Endothelial cell of umbilical vein (primary cell): ENCODE data around the gene MTCH2. TPM values are rescaled to one million over a fixed set of nuclear protein-coding genes. Genes with fewer than 3 reads are reported as not detected.

ENCODE experiments used
- BruUV-seq: library from RNA; stranded (reverse); fragments of 400-500 nt; replicated peaks from 2 replicates; lab custom pipeline; 2021; lab: Mats Ljungman, UMichigan
- CTCF ChIA-PET: fragments of 300-600, 350-600 bp; sonication (Branson Sonifier 250); formaldehyde crosslinking; loops from one replicate; lab custom pipeline; 2021; ENCODE audit warnings: antibody characterized with exemption, inconsistent platforms; lab: Charles Lee
- POLR2A ChIA-PET: fragments of 300-600, 350-600 bp; sonication (Branson Sonifier 250); formaldehyde crosslinking; loops from one replicate; lab custom pipeline; 2021; ENCODE audit warnings: antibody characterized with exemption, inconsistent platforms; lab: Charles Lee
- DNase-seq: peaks from one replicate; pipeline ENCODE4 v3.0.0-alpha.2; 2011; ENCODE audit warnings: low read depth, low spot score
- FAIRE-seq: peaks from 2 replicates; lab custom pipeline; 2011; peaks lifted over from hg19 to GRCh38; lab: Jason Lieb, UNC
- H2AFZ ChIP-seq: 2 replicates; pipeline ENCODE4 v1.6.0; 2012; ENCODE audit warnings: low read depth, low read length, control low read depth, inconsistent platforms
- H3K27ac ChIP-seq: 2 replicates; pipeline ENCODE4 v1.5.1; 2011; ENCODE audit warnings: low read depth, mild to moderate bottlenecking, control low read depth, low read length, moderate library complexity; ENCODE audit not compliant: insufficient read depth
- H3K27me3 ChIP-seq, 2 experiments: 2 replicates each; pipeline versions ENCODE4 v1.6.0 to v1.6.1; 2011; ENCODE audit warnings: low read length in 2 of 2, mixed read lengths in 1 of 2; ENCODE audit not compliant: control insufficient read depth in 2 of 2, insufficient read depth in 2 of 2
- H3K36me3 ChIP-seq, 2 experiments: 2 replicates in 1 of 2; 3 replicates in 1 of 2; pipeline ENCODE4 v1.5.1; 2011; ENCODE audit warnings: low read length in 2 of 2, mild to moderate bottlenecking in 1 of 2, moderate library complexity in 1 of 2; ENCODE audit not compliant: control insufficient read depth in 2 of 2, insufficient read depth in 2 of 2; ENCODE audit errors: extremely low read depth in 1 of 2
- H3K4me1 ChIP-seq: 3 replicates; pipeline ENCODE4 v1.5.1; 2011; ENCODE audit warnings: mild to moderate bottlenecking, low read length; ENCODE audit not compliant: control insufficient read depth, insufficient read depth; ENCODE audit errors: extremely low read depth
- H3K4me2 ChIP-seq: 2 replicates; pipeline ENCODE4 v1.6.1; 2011; ENCODE audit warnings: low read length, control low read depth, mixed read lengths; ENCODE audit not compliant: insufficient read depth
- H3K4me3 ChIP-seq, 3 experiments: fragments of 200-600 bp in 1 of 3; sonication (generic), shearing (Covaris generic) in 1 of 3; replicated peaks in 1 of 3; 2 replicates each; pipeline ENCODE4 v1.5.1; 2011 to 2016; ENCODE audit warnings: control low read depth in 3 of 3, low read length in 3 of 3, mild to moderate bottlenecking in 2 of 3, inconsistent platforms in 1 of 3, low read depth in 1 of 3, moderate library complexity in 1 of 3; ENCODE audit not compliant: insufficient read depth in 1 of 3
- H3K79me2 ChIP-seq: 2 replicates; pipeline ENCODE4 v1.6.0; 2012; ENCODE audit warnings: low read length, inconsistent platforms; ENCODE audit not compliant: control insufficient read depth, insufficient read depth
- H3K9ac ChIP-seq: replicated peaks from 2 replicates; pipeline ENCODE3; 2011; ENCODE audit warnings: low read length, control low read depth; ENCODE audit not compliant: insufficient read depth; ENCODE audit errors: extremely low read depth
- H3K9me1 ChIP-seq: replicated peaks from 3 replicates; pipeline ENCODE4 v1.6.0; 2011; ENCODE audit warnings: mild to moderate bottlenecking, low read length; ENCODE audit not compliant: control insufficient read depth, insufficient read depth; ENCODE audit errors: extremely low read depth
- H3K9me3 ChIP-seq: replicated peaks from 2 replicates; pipeline ENCODE4 v1.5.1; 2012; ENCODE audit warnings: low read length, inconsistent platforms; ENCODE audit not compliant: control insufficient read depth, insufficient read depth
- H4K20me1 ChIP-seq: replicated peaks from 2 replicates; pipeline ENCODE3; 2011; ENCODE audit warnings: mild to moderate bottlenecking, low read length; ENCODE audit not compliant: control insufficient read depth, insufficient read depth; ENCODE audit errors: extremely low read depth
- EZH2 ChIP-seq: IDR thresholded peaks from 2 replicates; pipeline ENCODE4 v1.6.1; 2012; ENCODE audit warnings: borderline replicate concordance, low read depth, mild to moderate bottlenecking, moderate library complexity, low read length, inconsistent platforms; ENCODE audit not compliant: severe bottlenecking
- FOS ChIP-seq: IDR thresholded peaks from 2 replicates; pipeline ENCODE4 v1.6.1; 2011; ENCODE audit warnings: mild to moderate bottlenecking, low read length, moderate library complexity, borderline replicate concordance; ENCODE audit not compliant: insufficient read depth
- JUN ChIP-seq: IDR thresholded peaks from 2 replicates; pipeline ENCODE4 v1.6.1; 2011; ENCODE audit warnings: borderline replicate concordance, low read depth; ENCODE audit not compliant: insufficient read length, insufficient read depth
- MYC ChIP-seq: IDR thresholded peaks from one replicate; pipeline ENCODE4 v1.6.1; 2011; ENCODE audit warnings: mild to moderate bottlenecking, low read depth, low read length
- POLR2A ChIP-seq: IDR thresholded peaks from 2 replicates; pipeline ENCODE4 v1.6.1; 2012; ENCODE audit warnings: low read depth, mild to moderate bottlenecking, control low read depth, low read length
- POLR2AphosphoS5 ChIP-seq: IDR thresholded peaks from 2 replicates; pipeline ENCODE4 v1.6.1; 2012; ENCODE audit warnings: low read depth, mild to moderate bottlenecking, control low read depth, low read length, moderate library complexity; ENCODE audit not compliant: insufficient read depth
- dilution Hi-C: fragments of 300-500 bp; cut with MboI; formaldehyde crosslinking; loops from one replicate; pipeline ENCODE4 v1.15.0; 2019; ENCODE audit warnings: low sequenced_read_pairs; ENCODE audit not compliant: extremely low pct_ligation_motif_present
- intact Hi-C: fragments of 100-400 bp; cut with micrococcal nuclease; formaldehyde crosslinking; loops from one replicate; pipeline ENCODE4 v1.10.0; 2022
- polyA plus RNA-seq, 4 experiments: library from polyadenylated mRNA; depleted of rRNA in 3 of 4; stranded (reverse) in 3 of 4; unstranded in 1 of 4; fragments of >200 nt; gene quantifications; 2 replicates each; pipeline versions ENCODE4 v1.2.1 to v1.2.3, GENCODE V29; 2011 to 2012; ENCODE audit warnings: missing spikeins in 1 of 4
- total RNA-seq: library from RNA; stranded (reverse); gene quantifications from 2 replicates; pipeline ENCODE4 v1.2.3, GENCODE V29; 2021
- TF ChIP-seq, protein P1 (sequence below): IDR thresholded peaks from 2 replicates; pipeline ENCODE4 v1.6.1; 2011; ENCODE audit not compliant: insufficient read depth, insufficient read length
- TF ChIP-seq, protein P2 (sequence below), 2 donors: IDR thresholded peaks; 1 replicate in 1 of 2; 2 replicates in 1 of 2; pipeline ENCODE4 v1.5.1; 2011; ENCODE audit warnings: low read length in 2 of 2, mild to moderate bottlenecking in 2 of 2, moderate library complexity in 2 of 2, control low read depth in 1 of 2, inconsistent platforms in 1 of 2, low read depth in 1 of 2; ENCODE audit not compliant: insufficient read depth in 1 of 2; ENCODE audit errors: extremely low read depth in 1 of 2

The MTCH2 gene
- total and polyA plus RNA-seq, 2 donors (not counting 3 experiments of a cell fraction or from before 2014, with no cell fraction given): 138 to 144 TPM

DNA sequence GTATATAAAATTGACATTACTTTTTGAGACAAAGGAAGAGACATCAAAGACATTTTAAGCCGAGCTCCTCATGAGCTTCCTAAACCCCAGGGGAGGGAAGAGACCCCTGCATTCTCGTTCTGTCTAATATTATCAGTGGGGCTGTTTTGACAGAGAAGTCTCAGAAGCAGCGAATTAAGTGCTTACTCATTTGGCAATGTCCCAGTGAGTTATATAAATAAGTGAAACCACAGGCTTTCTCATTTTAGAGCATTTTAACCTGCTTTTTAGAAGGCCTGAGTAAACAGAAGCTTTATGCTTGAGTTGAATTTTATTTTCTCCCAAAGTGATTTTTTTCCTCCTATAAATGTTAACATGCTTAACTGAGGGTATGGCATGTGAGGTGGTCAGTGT is 24.9 kb downstream of the MTCH2 start:
- intact Hi-C loops: loop anchor here (1.0 to 2.0 kb wide), 2 partner anchors 209 to 243 kb away; partner anchors contain the start of gene SLC39A13
- DNase-seq (peak; percentile 26), FAIRE-seq (no peak)
- BruUV-seq: no TSS peak
- TF ChIP-seq, protein P1, sequence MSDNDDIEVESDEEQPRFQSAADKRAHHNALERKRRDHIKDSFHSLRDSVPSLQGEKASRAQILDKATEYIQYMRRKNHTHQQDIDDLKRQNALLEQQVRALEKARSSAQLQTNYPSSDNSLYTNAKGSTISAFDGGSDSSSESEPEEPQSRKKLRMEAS: no peak
- TF ChIP-seq, protein P2, sequence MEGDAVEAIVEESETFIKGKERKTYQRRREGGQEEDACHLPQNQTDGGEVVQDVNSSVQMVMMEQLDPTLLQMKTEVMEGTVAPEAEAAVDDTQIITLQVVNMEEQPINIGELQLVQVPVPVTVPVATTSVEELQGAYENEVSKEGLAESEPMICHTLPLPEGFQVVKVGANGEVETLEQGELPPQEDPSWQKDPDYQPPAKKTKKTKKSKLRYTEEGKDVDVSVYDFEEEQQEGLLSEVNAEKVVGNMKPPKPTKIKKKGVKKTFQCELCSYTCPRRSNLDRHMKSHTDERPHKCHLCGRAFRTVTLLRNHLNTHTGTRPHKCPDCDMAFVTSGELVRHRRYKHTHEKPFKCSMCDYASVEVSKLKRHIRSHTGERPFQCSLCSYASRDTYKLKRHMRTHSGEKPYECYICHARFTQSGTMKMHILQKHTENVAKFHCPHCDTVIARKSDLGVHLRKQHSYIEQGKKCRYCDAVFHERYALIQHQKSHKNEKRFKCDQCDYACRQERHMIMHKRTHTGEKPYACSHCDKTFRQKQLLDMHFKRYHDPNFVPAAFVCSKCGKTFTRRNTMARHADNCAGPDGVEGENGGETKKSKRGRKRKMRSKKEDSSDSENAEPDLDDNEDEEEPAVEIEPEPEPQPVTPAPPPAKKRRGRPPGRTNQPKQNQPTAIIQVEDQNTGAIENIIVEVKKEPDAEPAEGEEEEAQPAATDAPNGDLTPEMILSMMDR (IDR thresholded peaks at IDR 0.05; ENCODE audit: extremely low read depth in 1 of 2, insufficient read depth in 1 of 2, low read depth in 1 of 2, low read length in 2 of 2): no peak
- TF ChIP-seq FOS (no peak), EZH2 (no peak), JUN (no peak), MYC (no peak), POLR2AphosphoS5 (no peak), POLR2A (no peak)
- no peaks in the 10 kb centered on the region for H4K20me1 ChIP-seq
- H3K27me3 ChIP-seq: no peaks in the 10 kb centered on the region
- H3K79me2 ChIP-seq: no peaks in the 10 kb centered on the region
- no peaks in the 10 kb centered on the region for H3K9me3 ChIP-seq
- no peaks in the 10 kb centered on the region for H3K4me1 ChIP-seq
- H3K4me3 ChIP-seq: no peak overlapping the region
- dilution Hi-C loops: no loop called here
- H3K9ac ChIP-seq: no peak overlapping the region
- H2AFZ ChIP-seq: no peak overlapping the region
- peaks cover 0 to 5% of the 10 kb centered on the region in 2 experiments for H3K36me3 ChIP-seq
- ChIA-PET CTCF (interaction anchor here (0.8 to 2.4 kb wide), 11 partner anchors 10 to 206 kb away, joined by 3 to 12 read pairs (median 5); no protein-coding TSS in a partner anchor), POLR2A (no interaction called here)
- H3K4me2 ChIP-seq: no peak overlapping the region
- H3K9me1 ChIP-seq: no peaks in the 10 kb centered on the region
- no peak overlapping the region for H3K27ac ChIP-seq
